HG03039 (cell line): ENCODE results near the gene F8.
"Not testable (repeated sequence)": the region's sequence is repeated elsewhere in the genome, so short reads cannot be mapped to it uniquely, and the experiment has no call there.

ENCODE experiments used
- ATAC-seq: cut with Tn5 transposase; IDR thresholded peaks from one replicate; pipeline ENCODE4 v1.9.1; 2021; ENCODE audit warnings: mild to moderate bottlenecking, moderate library complexity; ENCODE audit not compliant: unreplicated experiment

Gene F8

DNA sequence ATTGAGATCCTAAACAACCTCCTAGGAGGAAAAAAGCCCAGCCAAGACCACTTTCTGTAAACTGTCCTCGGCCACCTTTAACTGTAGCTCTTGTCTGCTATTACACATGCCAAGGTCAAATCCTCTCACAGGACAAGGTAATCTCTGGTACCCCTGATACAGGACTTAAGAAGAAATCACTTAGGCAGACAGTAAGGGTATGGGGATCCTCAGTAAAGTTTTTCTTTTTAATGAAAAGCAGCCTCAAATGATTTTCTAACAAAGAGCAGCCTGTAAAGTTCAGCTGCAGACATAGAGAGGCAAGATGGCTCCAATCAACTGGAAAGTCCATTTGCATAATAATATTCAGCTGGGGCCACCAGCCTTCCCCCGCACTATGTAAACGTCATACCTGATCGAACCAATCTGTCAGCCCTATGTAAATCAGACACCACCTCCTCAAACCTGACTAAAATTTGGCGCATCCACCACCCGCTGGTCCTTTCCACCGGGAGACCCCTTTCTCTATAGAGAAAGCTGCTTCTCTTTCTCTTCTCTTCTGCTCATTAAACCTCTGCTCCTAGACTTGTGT is 202.7 kb downstream of the F8 start:
- ATAC-seq: no peak

- ATAC-seq: no peak
These were observed 203.4 kb downstream of the F8 start for GRCh38 chrX:154818916-154819770.

- ATAC-seq: not testable (repeated sequence)
These were observed 205.4 kb downstream of the F8 start for GRCh38 chrX:154817048-154817618.

DNA sequence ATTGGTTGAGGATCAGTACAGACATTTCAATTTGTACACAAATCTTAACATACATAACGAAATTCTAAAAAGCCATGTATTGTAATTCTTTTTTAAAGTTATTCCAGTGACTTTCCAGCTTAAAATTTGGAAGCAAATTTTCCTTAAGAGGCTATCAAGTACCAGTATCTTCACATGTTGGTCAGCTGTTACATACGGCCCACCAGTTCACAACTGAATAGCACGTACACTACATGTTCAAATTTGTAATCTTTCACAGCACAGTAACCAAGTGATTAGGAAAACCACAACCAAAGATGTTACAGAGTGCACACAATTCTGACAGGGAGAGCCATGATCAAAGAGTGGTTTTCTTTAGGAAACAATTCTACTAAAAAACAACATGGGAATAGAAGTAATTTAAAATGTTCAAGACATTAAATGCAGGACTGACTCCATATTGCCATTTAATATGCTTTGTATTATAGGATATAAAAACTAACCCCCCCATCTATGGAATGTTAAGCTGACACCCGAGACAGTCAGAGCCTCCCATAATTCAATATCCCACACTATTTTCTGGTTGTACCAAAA is 206.1 kb downstream of the F8 start:
- ATAC-seq: not testable (repeated sequence)

DNA sequence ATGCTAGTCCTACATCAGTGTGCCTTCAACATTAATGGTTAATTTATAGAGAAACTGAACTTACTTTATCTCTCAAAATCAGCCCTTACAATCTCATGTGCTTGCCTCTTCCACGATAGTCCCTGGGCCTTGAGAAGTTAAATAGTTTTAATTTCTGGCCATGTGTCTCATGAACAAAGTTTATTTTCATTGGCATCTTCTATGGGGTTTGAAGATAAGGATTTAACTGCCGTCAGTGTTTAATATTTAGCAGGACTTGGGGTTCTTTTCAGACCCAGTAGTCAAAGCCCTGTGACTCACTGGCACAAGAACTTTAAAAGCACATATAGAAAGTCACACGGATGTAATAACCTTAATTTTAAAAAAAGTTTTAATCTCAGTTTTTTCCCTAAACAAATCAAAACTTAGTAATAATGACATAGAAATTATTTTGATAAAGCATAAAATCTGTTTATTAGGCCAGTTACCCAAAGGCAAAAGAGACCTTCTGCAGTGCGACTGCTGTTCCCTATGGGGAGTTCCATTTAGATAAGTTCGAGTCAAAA is 207.2 kb downstream of the F8 start:
- ATAC-seq: no peak

DNA sequence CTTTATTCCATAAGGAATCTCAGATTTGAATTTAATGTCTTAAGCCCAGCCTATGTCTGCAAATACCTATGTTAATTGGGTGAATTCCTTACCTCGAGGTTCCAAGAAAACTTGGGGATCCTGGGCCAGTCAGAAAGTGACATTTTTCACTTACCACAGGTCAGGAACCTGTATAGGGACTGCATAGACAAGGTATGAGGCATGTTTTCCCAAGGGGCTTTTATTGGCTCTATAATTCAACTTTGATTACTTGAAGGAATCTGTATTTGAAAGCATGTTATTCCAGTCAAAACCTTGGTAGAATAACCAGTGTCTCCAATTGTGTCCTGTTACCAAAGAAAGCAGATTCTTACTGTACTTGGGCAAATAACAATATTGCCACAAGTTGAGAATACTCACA is 208.7 kb downstream of the F8 start:
- no peak for ATAC-seq

DNA sequence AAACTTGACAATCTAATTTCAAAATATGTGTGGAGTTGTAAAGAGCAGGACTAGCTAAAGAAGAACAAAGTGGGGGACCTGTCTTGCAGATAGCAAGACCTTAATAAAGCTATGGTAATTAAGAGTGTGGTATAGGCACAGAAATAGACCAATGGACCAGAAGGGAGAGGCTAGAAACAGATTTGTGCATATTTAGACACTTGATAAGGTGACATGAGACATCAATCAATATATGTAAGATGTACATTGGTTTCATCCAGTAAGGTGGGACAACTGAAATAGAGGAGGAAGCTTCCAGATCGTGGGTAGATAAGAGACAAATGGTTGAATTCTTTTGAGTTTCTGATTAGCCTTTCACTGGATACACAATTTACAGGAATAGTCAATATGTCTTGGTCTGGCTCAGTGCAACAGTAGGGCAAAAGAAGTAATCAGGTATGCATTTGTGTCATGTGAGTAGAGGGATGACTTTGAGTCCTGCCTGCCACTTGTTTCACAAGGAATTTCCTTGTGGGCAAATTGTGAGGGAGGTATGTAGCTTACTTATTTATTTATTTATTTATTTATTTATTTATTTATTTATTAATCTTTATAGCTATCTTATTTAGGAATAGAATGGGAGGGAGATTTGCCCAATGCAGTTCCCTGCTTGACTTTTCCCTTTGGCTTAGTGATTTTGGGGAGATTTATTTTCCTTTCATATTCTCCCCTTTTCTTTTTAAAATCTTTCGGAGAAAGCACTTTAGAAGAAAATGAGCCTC is 210.0 kb downstream of the F8 start:
- no peak for ATAC-seq

DNA sequence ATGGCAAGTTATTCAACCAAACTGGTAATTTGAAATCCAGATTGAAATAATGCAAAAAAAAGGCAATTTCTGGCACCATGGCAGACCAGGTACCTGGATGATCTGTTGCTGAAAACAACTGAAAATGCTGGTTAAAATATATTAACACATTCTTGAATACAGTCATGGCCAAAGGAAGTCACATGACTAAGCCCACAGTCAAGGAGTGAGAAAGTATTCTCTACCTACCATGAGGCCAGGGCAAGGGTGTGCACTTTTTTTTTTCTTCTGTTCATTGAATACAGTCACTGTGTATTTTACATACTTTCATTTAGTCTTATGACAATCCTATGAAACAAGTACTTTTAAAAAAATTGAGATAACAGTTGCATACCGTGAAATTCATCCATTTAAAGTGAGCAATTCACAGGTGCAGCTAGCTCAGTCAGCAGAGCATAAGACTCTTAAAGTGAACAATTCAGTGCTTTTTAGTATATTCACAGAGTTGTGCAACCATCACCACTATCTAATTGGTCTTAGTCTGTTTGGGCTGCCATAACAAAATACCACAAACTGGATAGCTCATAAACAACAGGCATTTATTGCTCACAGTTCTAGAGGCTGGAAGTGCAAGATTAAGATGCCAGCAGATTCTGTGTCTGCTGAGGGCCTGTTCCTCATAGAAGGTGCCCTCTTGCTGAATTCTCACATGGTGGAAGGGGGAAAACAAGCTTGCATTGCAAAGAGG is 212.4 kb downstream of the F8 start:
- ATAC-seq: no peak

GRCh38 chrX:154806837-154807501 is 215.6 kb downstream of the F8 start:
- no peak for ATAC-seq

DNA sequence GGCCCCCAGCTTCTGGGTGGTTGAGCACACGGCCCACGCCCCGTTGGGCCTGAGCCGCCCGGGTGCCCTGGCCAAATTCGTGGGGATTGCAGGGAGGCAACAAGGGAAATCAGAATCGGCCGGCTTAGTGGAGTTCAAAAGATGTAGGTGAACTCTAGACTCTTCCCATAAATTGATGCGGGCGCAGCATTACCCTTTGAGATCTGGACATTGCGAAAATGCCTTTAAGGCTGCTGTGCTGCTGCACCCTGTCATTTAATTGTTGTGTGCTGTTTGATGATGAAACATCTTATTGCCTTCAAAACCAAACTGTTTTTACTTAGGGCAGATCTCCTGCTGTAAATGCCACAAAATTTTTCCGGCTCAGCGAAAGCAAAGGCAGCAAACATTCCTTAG is 216.8 kb downstream of the F8 start:
- ATAC-seq: no peak

- ATAC-seq: peak; percentile 91
These were observed 217.4 kb downstream of the F8 start, which contains the start of gene MPP1 for GRCh38 chrX:154804957-154805695. Gene MPP1, minus strand, starts transcription at chrX:154805485. Its CDS starts 112 bp downstream, at chrX:154805373.

DNA sequence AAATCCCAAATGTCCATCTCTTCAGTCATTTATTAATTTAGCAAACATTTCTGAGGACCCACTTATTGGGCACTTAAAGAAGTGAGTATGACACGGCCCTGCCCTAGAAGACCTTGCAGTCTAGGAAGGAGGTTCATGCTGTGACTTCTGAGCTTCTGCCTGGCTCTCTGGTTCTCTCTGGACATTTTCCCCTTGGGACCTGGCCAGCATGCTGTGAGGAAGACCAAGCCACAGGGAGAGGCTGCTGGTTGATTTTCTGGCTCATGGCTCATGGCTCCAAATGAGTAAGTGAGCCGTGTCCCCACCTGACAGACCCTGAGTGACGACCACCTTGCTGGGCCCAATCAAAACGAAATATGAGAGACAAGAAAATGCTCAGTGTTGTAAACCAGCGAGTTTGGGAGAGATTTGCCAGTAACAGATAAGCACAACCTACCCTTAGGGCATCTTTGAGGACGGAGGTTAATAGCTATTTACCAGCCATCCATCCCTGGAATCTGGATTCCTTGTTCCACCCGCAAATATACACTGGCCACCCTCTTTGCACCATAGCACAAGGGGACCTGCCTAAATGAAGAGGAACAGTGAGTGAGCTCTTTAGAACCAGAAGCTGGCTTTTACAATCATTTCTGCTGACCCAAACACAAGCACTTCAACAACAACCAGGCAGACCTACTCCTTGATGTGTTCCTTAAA is 218.1 kb downstream of the F8 start:
- no peak for ATAC-seq

DNA sequence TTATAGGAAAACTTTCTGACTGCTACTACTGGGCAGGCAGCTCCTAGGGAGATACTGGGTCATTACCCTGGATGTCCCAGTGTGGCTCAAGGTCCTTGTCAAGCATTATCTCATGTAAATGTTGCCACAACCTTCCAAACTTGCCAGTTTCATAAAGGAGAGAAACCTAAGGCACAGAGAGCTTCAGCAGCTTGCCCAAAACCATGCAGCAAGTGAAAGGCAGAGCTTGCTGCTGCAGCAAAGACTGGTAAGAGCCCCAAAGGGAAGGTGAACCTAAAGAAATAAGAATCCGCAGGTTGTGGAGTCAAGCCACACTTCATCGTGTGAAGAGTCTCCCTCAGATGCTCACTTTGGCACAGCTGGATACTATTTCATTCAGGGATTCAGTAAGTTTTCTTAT is 219.6 kb downstream of the F8 start:
- no peak for ATAC-seq

- ATAC-seq: no peak
These were observed 221.9 kb downstream of the F8 start for GRCh38 chrX:154800478-154801210.

DNA sequence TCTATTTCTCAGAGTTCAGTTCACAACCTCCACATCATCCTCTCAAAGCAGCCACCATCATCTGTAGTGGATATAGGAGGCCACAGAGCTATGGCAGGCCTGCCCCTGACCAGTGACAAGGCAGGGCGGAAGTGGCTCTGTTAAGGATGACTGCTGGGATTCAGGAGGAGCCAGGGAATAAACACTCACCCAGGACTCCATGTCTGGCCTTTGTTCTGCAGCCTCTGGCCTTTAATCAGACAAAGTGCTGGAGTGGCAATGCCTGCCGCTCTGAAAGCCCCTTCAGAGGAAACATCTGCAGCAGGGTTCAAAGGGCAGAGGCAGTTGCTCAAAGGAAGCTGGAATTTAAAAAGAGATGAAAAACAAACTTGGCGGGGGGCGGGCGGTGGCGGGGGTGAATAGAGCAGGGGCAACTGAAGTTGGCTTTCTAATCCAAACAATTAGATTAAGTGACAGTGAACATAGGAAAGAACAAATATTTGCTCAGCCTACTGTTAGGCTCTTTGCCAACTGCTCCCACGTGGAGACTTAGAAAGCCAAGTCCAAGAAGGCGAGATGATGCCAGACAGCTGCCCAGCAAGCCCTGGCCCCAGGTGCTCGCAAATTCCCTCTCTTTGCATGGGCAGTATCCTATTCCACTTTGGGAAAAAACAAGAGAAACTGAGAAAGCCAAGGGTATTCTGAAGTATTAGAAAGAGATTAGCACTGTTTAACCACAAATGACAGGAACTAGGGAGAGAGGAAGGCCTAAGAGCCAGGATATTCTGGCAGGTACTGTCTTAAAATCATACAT is 222.8 kb downstream of the F8 start:
- no peak for ATAC-seq

DNA sequence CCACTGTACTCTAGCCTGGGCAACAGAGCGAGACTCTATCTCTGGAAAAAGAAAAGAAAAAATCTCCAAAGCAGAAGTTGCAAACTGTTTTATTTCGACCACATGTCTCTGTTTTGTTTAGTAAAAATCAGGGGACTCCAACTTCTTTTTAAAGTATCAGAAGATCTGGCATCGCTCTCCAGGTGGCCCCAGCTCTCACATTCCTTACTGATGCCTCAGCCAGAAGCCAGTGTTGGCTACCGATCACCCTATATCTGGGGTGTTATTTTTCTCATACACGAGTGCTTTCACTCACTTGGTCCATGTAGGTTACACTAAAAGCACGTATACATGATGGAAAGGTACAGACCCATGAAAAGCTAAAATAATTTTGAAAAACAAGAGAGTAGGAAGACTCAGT is 225.5 kb downstream of the F8 start:
- ATAC-seq: no peak

DNA sequence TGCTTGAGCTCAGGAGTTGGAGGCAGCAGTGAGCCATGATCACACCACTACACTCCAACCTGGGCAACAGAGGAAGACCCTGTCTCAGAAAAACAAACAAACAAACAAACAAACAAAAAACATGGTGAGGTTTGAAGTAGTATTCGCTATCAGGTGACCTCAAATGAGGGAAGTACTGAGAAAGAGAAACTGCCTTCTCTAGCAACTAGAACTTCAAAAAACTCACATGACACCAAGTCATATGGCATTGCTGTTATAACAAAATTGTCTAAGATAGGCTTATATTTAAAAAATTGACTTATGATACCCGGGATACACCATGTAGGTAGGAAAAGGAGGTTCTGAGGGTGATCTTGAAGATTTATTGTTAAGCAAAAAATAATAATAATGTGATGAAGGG is 227.5 kb downstream of the F8 start:
- no peak for ATAC-seq
